HG03432 (cell line): Measurements from ENCODE around the gene CPEB4.

ENCODE experiments used
- ATAC-seq: cut with Tn5 transposase; IDR thresholded peaks from one replicate; pipeline ENCODE4 v1.9.1; 2021; ENCODE audit warnings: mild to moderate bottlenecking, moderate library complexity; ENCODE audit not compliant: unreplicated experiment

CPEB4 gene

GRCh38 chr5:173911623-173912022 lies 23.5 kb downstream of the CPEB4 start:
- no peak for ATAC-seq

GRCh38 chr5:173913686-173914321 lies 25.7 kb downstream of the CPEB4 start:
- ATAC-seq, result no peak

- ATAC-seq, result no peak
These were observed 27.3 kb downstream of the CPEB4 start for GRCh38 chr5:173915310-173916014.

GRCh38 chr5:173916233-173916632 lies 28.1 kb downstream of the CPEB4 start:
- ATAC-seq, result no peak

GRCh38 chr5:173917788-173918786 lies 29.9 kb downstream of the CPEB4 start:
- ATAC-seq, result peak; percentile 89

- ATAC-seq, result no peak
These were observed 31.3 kb downstream of the CPEB4 start for GRCh38 chr5:173919443-173919842.

- no peak for ATAC-seq
These were observed 32.0 kb downstream of the CPEB4 start for GRCh38 chr5:173920024-173920753.

- ATAC-seq, result no peak
These were observed 32.9 kb downstream of the CPEB4 start for GRCh38 chr5:173920866-173921555.

- ATAC-seq, result no peak
These were observed 34.4 kb downstream of the CPEB4 start for GRCh38 chr5:173922527-173922926.

GRCh38 chr5:173923218-173924095 lies 35.3 kb downstream of the CPEB4 start:
- ATAC-seq, result no peak

- ATAC-seq, result no peak
These were observed 36.8 kb downstream of the CPEB4 start for GRCh38 chr5:173924899-173925298.

GRCh38 chr5:173925449-173926071 lies 37.4 kb downstream of the CPEB4 start:
- no peak for ATAC-seq

GRCh38 chr5:173926359-173926758 lies 38.2 kb downstream of the CPEB4 start:
- ATAC-seq, result no peak

GRCh38 chr5:173928871-173929574 lies 40.9 kb downstream of the CPEB4 start:
- ATAC-seq, result peak; percentile 60

GRCh38 chr5:173932695-173933139 lies 44.6 kb downstream of the CPEB4 start:
- ATAC-seq, result no peak

GRCh38 chr5:173933901-173934300 lies 45.8 kb downstream of the CPEB4 start:
- no peak for ATAC-seq

- ATAC-seq, result no peak
These were observed 47.2 kb downstream of the CPEB4 start for GRCh38 chr5:173935396-173935795.

- no peak for ATAC-seq
These were observed 52.1 kb downstream of the CPEB4 start for GRCh38 chr5:173940269-173940668.
